Measurements from ENCODE around the gene PBX3. TPM values are rescaled to one million over a fixed set of nuclear protein-coding genes. Genes with fewer than 3 reads are reported as not detected.

Gene PBX3
- total RNA-seq, 2 experiments from 2014 or later: 40.8 to 54.6 TPM

GRCh38 chr9:125950880-125951471 is 203.8 kb downstream of the PBX3 start:
- H3K4me1 ChIP-seq (ENCODE audit: insufficient read depth, low read length, poor library complexity, severe bottlenecking): no peaks in the 10 kb centered on the region
- no peaks in the 10 kb centered on the region for H3K36me3 ChIP-seq (ENCODE audit: insufficient read depth, low read length)
- intact Hi-C loops (cut with micrococcal nuclease; ENCODE audit: unreplicated experiment): no loop called here
- H4K20me1 ChIP-seq (ENCODE audit: insufficient read depth, low read length): no peaks in the 10 kb centered on the region
- no peak overlapping the region for H3K27ac ChIP-seq (ENCODE audit: low read depth, low read length, poor library complexity, severe bottlenecking)
- no peak overlapping the region for H3K4me3 ChIP-seq (ENCODE audit: low read depth, low read length, poor library complexity, severe bottlenecking)
- peaks cover 10% of the 10 kb centered on the region; the same call in 1 of the 2 replicates for H3K9me3 ChIP-seq (ENCODE audit: low read length)
- ChIA-PET POLR2A (no interaction called here), CTCF (ENCODE audit: unreplicated experiment) (no interaction called here)
- no peak for DNase-seq (ENCODE audit: low spot score)
- no peaks in the 10 kb centered on the region for H3K79me2 ChIP-seq (ENCODE audit: insufficient read depth, low read depth, low read length)
- H3K4me2 ChIP-seq (ENCODE audit: low read length): no peak overlapping the region
- BruUV-seq (replicated peaks): no TSS peak
- H2AFZ ChIP-seq (ENCODE audit: low read length): no peak overlapping the region
- peaks cover 4% of the 10 kb centered on the region; the same call in 1 of the 2 replicates for H3K9me2 ChIP-seq (ENCODE audit: insufficient read depth, low read length)
- no peak for TF ChIP-seq EZH2phosphoT487 (IDR thresholded peaks at IDR 0.05; ENCODE audit: borderline replicate concordance, low read depth, low read length)
- TF ChIP-seq, protein P1, sequence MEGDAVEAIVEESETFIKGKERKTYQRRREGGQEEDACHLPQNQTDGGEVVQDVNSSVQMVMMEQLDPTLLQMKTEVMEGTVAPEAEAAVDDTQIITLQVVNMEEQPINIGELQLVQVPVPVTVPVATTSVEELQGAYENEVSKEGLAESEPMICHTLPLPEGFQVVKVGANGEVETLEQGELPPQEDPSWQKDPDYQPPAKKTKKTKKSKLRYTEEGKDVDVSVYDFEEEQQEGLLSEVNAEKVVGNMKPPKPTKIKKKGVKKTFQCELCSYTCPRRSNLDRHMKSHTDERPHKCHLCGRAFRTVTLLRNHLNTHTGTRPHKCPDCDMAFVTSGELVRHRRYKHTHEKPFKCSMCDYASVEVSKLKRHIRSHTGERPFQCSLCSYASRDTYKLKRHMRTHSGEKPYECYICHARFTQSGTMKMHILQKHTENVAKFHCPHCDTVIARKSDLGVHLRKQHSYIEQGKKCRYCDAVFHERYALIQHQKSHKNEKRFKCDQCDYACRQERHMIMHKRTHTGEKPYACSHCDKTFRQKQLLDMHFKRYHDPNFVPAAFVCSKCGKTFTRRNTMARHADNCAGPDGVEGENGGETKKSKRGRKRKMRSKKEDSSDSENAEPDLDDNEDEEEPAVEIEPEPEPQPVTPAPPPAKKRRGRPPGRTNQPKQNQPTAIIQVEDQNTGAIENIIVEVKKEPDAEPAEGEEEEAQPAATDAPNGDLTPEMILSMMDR (conservative IDR thresholded peaks at IDR 0.05; ENCODE audit: low read length): no peak

GRCh38 chr9:125953314-125954019 is 206.3 kb downstream of the PBX3 start:
- BruUV-seq (replicated peaks): no TSS peak

More at GRCh38 chr9:125953314-125954019, 206.3 kb downstream of the PBX3 start:
- H3K4me1 ChIP-seq (ENCODE audit: insufficient read depth, low read length, poor library complexity, severe bottlenecking): no peaks in the 10 kb centered on the region
- ChIA-PET POLR2A (interaction anchor here (0.7 kb wide), 1 partner anchor 468 kb away, joined by 3 read pairs; no protein-coding TSS in a partner anchor), CTCF (ENCODE audit: unreplicated experiment) (no interaction called here)
- intact Hi-C loops (cut with micrococcal nuclease; ENCODE audit: unreplicated experiment): no loop called here
- no peak overlapping the region for H3K4me3 ChIP-seq (ENCODE audit: low read depth, low read length, poor library complexity, severe bottlenecking)
- H3K27ac ChIP-seq (ENCODE audit: low read depth, low read length, poor library complexity, severe bottlenecking): no peak overlapping the region
- no peak for DNase-seq (ENCODE audit: low spot score)
- H3K9me2 ChIP-seq (ENCODE audit: insufficient read depth, low read length): no peaks in the 10 kb centered on the region
- H4K20me1 ChIP-seq (ENCODE audit: insufficient read depth, low read length): no peaks in the 10 kb centered on the region
- no peak overlapping the region for H3K4me2 ChIP-seq (ENCODE audit: low read length)
- no peaks in the 10 kb centered on the region for H3K36me3 ChIP-seq (ENCODE audit: insufficient read depth, low read length)
- no peak overlapping the region for H2AFZ ChIP-seq (ENCODE audit: low read length)
- no peaks in the 10 kb centered on the region for H3K9me3 ChIP-seq (ENCODE audit: low read length)
- no peaks in the 10 kb centered on the region for H3K79me2 ChIP-seq (ENCODE audit: insufficient read depth, low read depth, low read length)
- no peak for TF ChIP-seq EZH2phosphoT487 (IDR thresholded peaks at IDR 0.05; ENCODE audit: borderline replicate concordance, low read depth, low read length)
- TF ChIP-seq, protein P1 (conservative IDR thresholded peaks at IDR 0.05; ENCODE audit: low read length): no peak

Measured in OCI-LY7 (cell line).